Left lobe of liver (tissue), 2 donors: ENCODE results near the gene CCDC85A. TPM values are rescaled to one million over a fixed set of nuclear protein-coding genes. Genes with fewer than 3 reads are reported as not detected.
A peak's percentile ranks its signal among the peaks of the same experiment; 100 is the strongest.

Source experiments
- ATAC-seq: fragments of 200-7000 bp; cut with Tn5 transposase; one replicate; pipeline ENCODE4 v1.9.1; 2020; ENCODE audit warnings: mild to moderate bottlenecking, moderate library complexity
- DNase-seq: peaks from one replicate; pipeline ENCODE4 v3.0.0-alpha.2; 2020; ENCODE audit warnings: low spot score
- total RNA-seq: library from RNA; stranded (reverse); gene quantifications from one replicate; pipeline ENCODE4 v1.2.1, GENCODE V29; 2021
- donor health status: DM: no; HTN: no; CAD: no; lungs with moderate emphysema.
- donor health status: DM: no; HTN: yes; CAD: no.

CCDC85A gene
- total RNA-seq, 1 donor from 2014 or later, result 0.08 TPM

DNA sequence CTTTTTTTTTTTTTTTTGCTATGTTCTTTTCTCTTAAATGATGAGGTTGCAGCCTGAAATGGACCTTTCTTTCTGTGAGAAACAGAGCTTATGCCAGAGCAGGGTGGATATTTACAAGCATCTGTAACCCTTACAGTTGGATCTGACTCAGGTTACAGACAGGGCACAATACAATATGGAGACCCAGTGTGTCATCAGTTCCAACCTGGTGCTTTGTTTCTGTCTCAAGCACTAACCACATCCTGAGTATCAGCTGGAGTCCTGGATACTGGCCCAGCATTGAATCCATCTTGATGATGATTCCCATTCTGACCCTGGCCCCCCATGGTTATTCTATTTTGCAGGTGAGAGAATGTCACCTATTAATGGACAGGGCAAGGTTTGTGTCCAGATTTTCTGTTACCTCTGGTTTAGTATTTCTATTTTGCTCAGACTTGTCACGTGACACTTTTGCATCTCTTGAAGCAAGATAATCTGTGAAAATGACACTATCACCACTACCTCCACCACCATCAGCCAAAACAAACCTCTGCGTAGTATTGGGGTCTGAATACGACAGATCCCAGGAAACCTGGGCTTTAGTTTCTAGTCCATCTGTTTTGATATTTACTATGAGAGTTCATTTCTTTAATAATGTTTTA, 174.0 kb downstream of the CCDC85A start:
- DNase-seq, result no peak

DNA sequence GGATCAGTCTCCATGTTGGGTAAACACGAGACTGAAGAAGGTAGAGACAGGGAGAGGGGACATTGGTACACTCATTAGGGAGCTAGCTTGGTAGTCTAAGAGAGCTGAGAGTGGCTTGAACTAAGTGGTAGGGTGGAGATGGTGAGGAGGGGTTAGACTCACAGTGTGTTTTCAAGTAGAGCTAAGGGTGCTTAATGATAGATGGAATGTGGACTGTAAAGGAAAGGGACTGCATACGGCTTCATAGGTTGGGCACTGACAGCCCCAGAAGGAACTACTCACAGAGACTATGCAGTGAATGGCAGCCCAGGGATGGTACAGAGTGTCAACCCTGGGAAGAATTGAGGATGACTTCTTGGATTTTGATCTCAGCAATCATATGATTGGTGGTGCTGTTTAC, 178.1 kb downstream of the CCDC85A start:
- ATAC-seq, result no peak
- DNase-seq, result no peak

More for the DNA sequence above, 174.0 kb downstream of the CCDC85A start:
- no peak for ATAC-seq

DNA sequence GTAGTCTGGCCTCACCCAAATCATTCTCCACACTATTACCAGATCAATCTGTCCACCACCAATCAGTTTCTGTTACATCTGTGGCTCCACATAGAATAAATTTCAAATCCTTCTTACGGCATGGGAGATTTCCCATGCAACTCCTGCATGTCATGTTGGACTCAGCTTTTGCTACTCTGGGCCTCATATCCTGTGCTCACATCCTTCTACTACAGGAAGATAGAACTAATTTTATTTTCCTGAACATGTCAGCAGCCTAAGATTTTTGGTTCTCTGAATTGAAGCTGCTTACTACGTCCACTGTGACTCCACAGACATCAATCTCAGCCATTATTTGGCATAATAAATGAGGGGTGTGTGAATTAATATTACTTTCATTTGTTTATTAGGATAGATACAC, 181.1 kb downstream of the CCDC85A start:
- DNase-seq (no peak), ATAC-seq (no peak)

DNA sequence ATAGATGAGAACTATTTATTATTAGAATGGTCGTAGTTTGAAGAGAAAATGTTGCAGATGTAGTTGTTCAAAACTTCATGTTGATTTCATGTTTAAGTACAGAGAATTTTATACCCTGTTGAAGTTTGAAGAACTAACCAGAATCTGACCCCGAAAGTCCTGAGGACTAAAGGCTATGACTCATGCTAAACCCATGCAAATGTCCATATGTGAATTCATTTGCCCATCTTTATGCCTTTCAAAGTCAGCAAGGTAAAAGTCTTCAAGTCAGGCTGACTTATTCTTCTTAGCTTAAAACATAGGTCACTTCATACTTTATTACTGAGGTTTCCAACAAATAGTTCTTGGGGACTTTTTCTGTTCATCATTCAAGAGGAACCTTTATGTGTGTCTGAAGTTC, 185.5 kb downstream of the CCDC85A start:
- no peak for DNase-seq
- no peak for ATAC-seq

DNA sequence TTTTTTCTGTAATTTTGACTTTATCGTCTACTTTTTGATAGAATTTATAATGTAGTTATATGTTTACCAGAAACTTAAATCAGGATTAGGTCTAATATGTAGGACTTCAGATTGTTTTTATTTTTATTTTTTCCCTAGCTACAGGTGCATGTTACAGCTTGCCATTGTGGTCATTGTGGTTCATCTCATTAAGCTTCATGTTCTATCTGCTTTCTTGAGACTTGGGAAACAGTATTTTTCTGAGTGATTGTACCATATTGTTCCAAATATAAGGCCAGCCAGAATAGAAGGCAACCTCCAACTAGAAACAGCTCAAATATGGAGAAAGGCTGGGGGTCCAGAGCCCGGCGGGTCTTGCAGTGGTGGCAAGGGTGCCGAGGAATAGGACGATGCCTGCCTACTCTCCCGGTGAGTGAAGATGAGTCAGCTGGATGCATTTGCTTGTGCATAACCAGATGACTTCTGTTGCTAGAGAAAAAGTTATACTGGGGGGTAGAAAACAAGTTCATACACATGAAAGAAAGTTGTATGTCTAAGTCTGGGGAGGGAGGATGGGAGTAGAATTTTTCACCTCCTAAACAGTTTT, 188.4 kb downstream of the CCDC85A start:
- ATAC-seq, result no peak
- DNase-seq, result no peak

- DNase-seq, result no peak
- no peak for ATAC-seq
Observed at GRCh38 chr2:56375251-56375650, 191.5 kb downstream of the CCDC85A start.

DNA sequence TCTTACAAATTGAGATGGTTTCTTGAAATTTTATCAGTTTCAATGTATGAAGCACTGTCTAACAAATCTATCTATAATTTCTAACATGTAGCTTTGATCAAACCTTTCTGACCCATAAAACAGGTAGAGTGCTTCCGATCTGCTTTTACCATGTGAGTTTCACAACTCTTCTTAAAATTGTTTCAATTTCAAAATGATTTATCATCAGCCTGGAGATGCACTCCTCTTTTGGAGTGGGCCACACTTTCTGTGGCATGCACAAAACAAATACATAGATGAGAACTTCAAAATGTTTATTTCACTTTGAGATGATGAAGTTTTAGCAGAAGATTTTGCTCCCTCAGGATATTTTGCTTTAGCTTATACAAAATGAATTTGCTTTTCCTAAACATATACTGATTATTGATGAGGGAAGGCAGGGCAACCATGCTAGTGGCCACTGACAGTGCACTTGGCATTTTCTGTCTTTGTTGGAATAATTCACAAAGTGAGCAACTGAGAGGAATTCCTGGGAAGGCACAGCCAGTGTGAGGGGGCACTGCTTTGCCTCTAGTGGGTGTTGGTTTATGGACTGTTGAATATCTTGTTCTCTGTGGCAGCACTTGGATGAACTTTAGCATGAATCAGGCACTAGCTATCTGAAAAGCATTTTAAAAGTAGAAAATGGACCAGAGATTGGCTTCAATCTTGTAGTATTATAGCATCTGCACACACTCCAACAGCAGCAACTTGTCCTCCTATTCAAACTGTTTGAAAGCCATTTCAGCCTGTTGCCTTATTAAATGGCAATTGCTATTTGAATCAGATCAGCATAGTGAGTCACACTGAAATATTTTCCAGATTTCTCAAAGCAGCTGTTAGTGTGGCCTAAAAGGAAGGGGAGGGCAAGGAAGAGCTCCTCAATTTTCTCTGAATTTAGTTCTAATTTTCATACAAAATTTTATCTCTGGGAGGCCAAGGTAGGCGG, 193.2 kb downstream of the CCDC85A start:
- no peak for ATAC-seq
- DNase-seq, result no peak

DNA sequence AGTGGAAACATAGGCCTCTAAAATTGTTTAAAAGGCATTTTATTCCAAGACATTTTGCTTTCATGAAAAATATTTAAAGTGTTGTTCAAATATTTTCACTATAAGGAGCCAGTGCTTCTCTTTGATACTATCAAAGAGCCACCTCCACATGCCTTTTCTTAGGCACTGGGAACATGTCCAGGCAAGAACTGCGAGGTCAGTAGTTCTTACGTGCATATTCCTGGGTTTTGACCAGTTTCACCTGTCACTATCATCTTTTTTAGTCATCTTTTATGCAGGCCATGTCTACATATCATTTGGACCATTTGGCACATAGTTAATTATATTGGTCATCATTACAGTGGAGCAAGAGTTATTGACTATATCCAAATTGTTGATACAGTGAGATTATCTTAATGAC, 195.3 kb downstream of the CCDC85A start:
- no peak for ATAC-seq
- no peak for DNase-seq

- no peak for ATAC-seq
- DNase-seq, result no peak
Observed at GRCh38 chr2:56380861-56381260, 197.1 kb downstream of the CCDC85A start.

- ATAC-seq (peak; percentile 98), DNase-seq (no peak)
Observed at GRCh38 chr2:56382466-56382865, 198.7 kb downstream of the CCDC85A start.

DNA sequence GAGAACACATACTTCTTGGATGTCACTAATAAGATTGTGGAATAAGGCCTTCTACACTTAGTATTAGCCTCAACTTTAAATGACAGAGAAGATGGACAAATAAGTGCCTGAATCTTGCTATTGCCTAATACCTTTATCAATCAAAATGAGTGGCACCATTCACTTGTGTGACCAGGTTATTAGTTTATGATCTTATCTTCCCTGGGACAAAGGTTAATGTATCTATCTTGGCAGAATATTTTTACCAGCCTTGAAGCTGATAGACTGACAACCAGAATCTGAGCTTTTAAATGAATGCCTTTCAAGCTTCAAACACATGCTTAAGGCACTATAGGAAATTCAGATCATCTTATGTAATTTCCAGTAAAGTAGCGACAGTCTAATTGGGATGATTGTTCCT, 202.9 kb downstream of the CCDC85A start:
- ATAC-seq, result no peak
- DNase-seq, result no peak

GRCh38 chr2:56390644-56391043, 206.9 kb downstream of the CCDC85A start:
- ATAC-seq (no peak), DNase-seq (no peak)

DNA sequence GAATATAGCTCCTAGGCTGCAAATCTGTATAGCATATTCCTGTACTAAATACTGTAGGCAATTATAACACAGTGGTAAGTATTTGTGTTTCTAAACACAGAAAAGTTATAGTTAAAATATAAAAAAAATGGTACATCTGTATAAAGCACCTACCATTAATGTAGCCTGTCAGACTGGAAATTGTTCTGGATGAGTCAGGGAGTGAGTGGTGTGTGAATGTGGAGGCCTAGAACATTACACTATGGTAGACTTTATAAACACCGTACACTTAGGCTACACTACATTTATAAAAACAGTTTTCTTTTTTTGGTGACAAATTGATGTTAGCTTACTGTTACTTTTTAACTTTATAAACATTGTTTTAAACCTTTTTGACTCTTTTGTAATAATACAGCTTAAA, 226.3 kb downstream of the CCDC85A start:
- ATAC-seq, result no peak

DNA sequence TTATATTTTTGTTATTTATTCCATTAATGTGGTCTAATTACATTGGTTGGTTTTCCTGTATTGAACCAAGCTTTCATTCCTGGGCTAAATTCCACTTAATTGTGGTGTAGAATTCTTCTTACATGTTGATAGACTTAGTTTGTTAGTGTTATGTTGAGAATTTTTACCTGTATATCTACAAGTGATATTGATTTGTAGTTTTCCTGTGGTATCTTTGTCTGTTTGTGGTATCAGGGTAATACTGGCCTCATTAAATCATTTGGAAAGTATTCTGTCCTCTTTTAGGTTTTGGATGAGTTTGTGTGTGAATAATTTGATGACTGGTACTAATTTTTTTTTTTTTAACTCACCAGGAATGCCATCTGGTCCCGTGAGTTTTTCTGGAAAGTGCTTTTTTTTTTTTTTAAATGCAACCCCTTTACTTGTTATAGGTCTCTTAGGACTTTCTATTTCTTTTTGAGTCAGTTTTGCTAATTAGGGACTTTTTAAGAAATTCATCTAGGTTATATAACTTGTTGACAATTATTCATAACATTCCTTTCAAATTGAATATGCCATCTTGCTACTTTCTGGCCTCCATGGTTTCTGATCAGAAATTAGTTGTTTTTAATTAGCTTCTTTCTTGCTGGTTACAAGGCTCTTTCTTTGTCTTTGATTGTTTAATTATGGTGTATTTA, 232.8 kb downstream of the CCDC85A start:
- DNase-seq, result no peak
- ATAC-seq, result no peak

More for the DNA sequence above, 226.3 kb downstream of the CCDC85A start:
- no peak for DNase-seq
